Prostate gland (tissue), 2 donors: ENCODE data around the gene IMMP2L. TPM values are rescaled to one million over a fixed set of nuclear protein-coding genes. Genes with fewer than 3 reads are reported as not detected.

Source experiments
- DNase-seq: peaks from one replicate; pipeline ENCODE4 v3.0.0-alpha.2; 2019; ENCODE audit warnings: low spot score
- H3K27ac ChIP-seq, 2 donors: fragments of 200-600 bp; sonication (generic); 2 replicates each; pipeline ENCODE4 v1.5.1; 2017 to 2019
- H3K27me3 ChIP-seq: fragments of 200-600 bp; sonication (generic); replicated peaks from 2 replicates; pipeline ENCODE4 v1.5.1; 2019; ENCODE audit not compliant: insufficient read depth
- H3K36me3 ChIP-seq, 2 donors: fragments of 200-600 bp; sonication (generic); 1 replicate in 1 of 2; 2 replicates in 1 of 2; pipeline versions ENCODE4 v1.5.1 to v1.8.1; 2017 to 2019
- H3K4me1 ChIP-seq: fragments of 200-600 bp; sonication (generic); replicated peaks from 2 replicates; pipeline ENCODE4 v1.5.1; 2019
- H3K4me3 ChIP-seq, 2 donors: fragments of 200-600 bp; sonication (generic); 2 replicates each; pipeline ENCODE4 v1.5.1; 2017 to 2019
- H3K9me3 ChIP-seq: fragments of 200-600 bp; sonication (generic); 2 replicates; pipeline ENCODE4 v1.5.1; 2017
- POLR2A ChIP-seq: fragments of 450-650 bp; IDR thresholded peaks from one replicate; pipeline ENCODE4 v1.6.1; 2016; ENCODE audit warnings: antibody characterized with exemption, mild to moderate bottlenecking
- POLR2AphosphoS5 ChIP-seq: sonication (generic); formaldehyde crosslinking; IDR thresholded peaks from one replicate; pipeline ENCODE4 v1.6.1; 2017; ENCODE audit warnings: antibody characterized with exemption
- WGBS: methylation state at CpG from one replicate; pipeline ENCODE4 v1.1.5; 2018; 5-methylcytosine and 5-hydroxymethylcytosine counted together
- intact Hi-C: fragments of 100-400 bp; cut with DNase I; formaldehyde crosslinking; loops from one replicate; pipeline ENCODE4 v1.14.2; 2022
- total RNA-seq, 2 donors: library from RNA; depleted of rRNA; stranded (reverse); fragments of >200 nt; gene quantifications; one replicate each; pipeline ENCODE4 v1.1.0, GENCODE V29; 2016
- TF ChIP-seq, protein P1 (sequence below), 4 experiments: fragments of 200-600 bp in 2 of 4; fragments of 450-650 bp in 2 of 4; sonication (generic) in 2 of 4; IDR thresholded peaks; 1 replicate in 3 of 4; 2 replicates in 1 of 4; pipeline ENCODE4 v1.5.1; 2016 to 2019; ENCODE audit warnings: antibody characterized with exemption in 4 of 4, mild to moderate bottlenecking in 2 of 4, moderate library complexity in 2 of 4

Gene IMMP2L
- total RNA-seq, 2 donors from 2014 or later: 16.9 to 20.4 TPM

DNA sequence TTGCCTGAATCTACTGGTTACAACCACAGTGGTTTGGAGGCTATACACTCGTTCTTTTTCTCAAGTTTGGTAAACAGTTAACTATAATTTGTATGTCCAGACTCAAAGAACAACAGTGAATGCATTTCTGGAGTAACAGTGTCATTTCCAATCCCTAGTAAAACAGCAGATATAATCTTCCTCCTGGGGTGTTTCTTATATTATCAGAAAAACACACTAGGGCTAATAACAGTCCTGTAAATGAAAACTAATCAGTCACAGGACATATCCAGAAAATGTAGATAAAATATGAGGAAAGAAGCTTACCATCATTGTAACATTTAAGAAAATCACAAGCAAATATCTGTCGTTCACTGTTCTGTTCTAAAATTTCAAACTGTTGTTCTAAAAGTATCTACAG lies 388.8 kb downstream of the IMMP2L start:
- intact Hi-C loops: no loop called here
- Histone ChIP-seq H3K4me3 (no peak overlapping the region), H3K36me3 (no peaks in the 10 kb centered on the region), H3K4me1 (peaks cover 4% of the 10 kb centered on the region), H3K27me3 (no peaks in the 10 kb centered on the region), H3K27ac (no peak overlapping the region), H3K9me3 (no peaks in the 10 kb centered on the region)
- no peak for DNase-seq
- WGBS: 44% methylated on average over 2 of the region's 2 CpGs
- TF ChIP-seq POLR2A (no peak), POLR2AphosphoS5 (no peak)
- TF ChIP-seq, protein P1, sequence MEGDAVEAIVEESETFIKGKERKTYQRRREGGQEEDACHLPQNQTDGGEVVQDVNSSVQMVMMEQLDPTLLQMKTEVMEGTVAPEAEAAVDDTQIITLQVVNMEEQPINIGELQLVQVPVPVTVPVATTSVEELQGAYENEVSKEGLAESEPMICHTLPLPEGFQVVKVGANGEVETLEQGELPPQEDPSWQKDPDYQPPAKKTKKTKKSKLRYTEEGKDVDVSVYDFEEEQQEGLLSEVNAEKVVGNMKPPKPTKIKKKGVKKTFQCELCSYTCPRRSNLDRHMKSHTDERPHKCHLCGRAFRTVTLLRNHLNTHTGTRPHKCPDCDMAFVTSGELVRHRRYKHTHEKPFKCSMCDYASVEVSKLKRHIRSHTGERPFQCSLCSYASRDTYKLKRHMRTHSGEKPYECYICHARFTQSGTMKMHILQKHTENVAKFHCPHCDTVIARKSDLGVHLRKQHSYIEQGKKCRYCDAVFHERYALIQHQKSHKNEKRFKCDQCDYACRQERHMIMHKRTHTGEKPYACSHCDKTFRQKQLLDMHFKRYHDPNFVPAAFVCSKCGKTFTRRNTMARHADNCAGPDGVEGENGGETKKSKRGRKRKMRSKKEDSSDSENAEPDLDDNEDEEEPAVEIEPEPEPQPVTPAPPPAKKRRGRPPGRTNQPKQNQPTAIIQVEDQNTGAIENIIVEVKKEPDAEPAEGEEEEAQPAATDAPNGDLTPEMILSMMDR (IDR thresholded peaks at IDR 0.05): no peak

DNA sequence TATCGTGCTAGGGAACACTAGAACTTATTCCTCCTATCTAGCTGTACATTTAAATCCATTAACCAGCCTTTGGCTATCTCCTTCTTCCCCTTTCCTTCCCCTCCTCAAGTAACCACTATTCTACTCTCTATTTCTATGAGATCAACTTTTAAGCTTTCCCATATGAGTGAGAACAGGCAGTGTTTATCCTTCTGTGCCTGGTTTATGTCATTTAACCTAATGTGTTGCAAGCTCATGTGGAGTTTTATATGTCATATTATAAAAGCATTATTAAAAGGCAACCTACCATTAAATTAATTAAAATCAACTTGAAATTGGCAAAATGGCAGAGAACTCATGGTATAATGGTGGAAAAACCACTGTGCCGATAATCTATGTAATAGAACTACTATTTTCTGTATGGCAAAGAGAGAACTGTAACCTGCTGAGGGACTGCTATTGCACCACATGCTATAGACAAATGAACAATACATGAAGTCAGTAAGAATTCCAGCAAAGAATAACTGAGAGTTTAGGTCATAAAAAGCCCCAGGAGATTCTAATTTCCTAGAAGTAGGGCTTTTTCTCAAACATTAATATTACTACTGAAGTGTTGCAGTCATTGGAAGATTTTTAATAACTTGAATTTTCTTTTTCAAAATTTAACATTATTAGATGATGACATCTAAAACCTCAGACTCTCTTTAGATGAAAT lies 389.6 kb downstream of the IMMP2L start:
- DNase-seq: no peak
- intact Hi-C loops: no loop called here
- H3K27ac ChIP-seq: no peak overlapping the region
- WGBS: 98% methylated on average over 2 of the region's 2 CpGs
- H3K4me1 ChIP-seq: peaks cover 4% of the 10 kb centered on the region
- H3K36me3 ChIP-seq: no peaks in the 10 kb centered on the region
- TF ChIP-seq POLR2AphosphoS5 (no peak), POLR2A (no peak)
- TF ChIP-seq, protein P1 (IDR thresholded peaks at IDR 0.05): no peak
- H3K4me3 ChIP-seq: no peak overlapping the region
- H3K27me3 ChIP-seq: no peaks in the 10 kb centered on the region
- H3K9me3 ChIP-seq: no peaks in the 10 kb centered on the region

DNA sequence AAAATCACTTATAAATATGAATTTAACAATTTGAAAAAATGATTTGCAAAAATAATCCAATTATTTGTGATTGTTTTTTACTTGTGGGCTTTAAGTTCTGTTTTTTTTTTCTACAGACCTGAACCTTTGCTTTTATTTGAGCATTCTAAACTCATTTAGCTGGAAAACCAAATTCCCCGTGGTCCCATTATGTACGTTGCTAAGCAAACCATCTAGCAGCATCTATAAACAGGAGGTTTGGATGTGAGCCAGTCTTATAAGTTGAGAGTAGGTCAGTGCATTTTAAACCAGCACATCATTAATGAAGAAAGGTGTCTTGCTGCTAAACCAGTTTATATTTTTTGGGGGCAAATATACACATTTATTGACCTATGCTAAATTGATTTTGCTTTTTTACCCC lies 394.1 kb downstream of the IMMP2L start:
- DNase-seq: no peak
- WGBS: 53% methylated on average over 2 of the region's 2 CpGs
- no peaks in the 10 kb centered on the region for H3K4me1 ChIP-seq

DNA sequence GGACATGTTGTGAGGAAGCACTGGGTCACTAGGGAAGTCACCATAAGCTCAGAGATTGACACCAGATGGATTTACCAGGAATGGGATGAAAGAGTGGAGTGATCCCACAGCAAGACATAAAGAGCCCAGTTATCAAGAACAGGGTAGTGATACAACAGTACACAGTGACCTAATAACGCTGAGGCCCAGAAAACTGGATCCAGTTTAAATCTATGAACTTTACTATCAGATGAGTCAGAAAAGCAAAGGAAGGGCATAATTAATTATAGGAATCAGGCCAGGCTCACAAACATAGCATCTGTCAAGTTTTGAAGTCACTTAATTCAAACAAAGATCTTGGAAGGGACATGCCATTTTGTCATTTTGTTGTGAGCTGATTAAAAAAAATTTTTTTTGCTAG lies 397.9 kb downstream of the IMMP2L start:
- no peaks in the 10 kb centered on the region for H3K36me3 ChIP-seq
- H3K4me3 ChIP-seq: no peak overlapping the region
- no peak overlapping the region for H3K27ac ChIP-seq
- intact Hi-C loops: no loop called here
- 79% methylated on average over 1 of the region's 1 CpG for WGBS
- no peaks in the 10 kb centered on the region for H3K9me3 ChIP-seq
- H3K4me1 ChIP-seq: no peaks in the 10 kb centered on the region
- no peaks in the 10 kb centered on the region for H3K27me3 ChIP-seq
- TF ChIP-seq, protein P1 (IDR thresholded peaks at IDR 0.05): no peak
- TF ChIP-seq POLR2AphosphoS5 (no peak), POLR2A (no peak)
- DNase-seq: no peak

More for the DNA sequence above, 394.1 kb downstream of the IMMP2L start:
- H3K27me3 ChIP-seq: no peaks in the 10 kb centered on the region
- no peak overlapping the region for H3K27ac ChIP-seq
- intact Hi-C loops: no loop called here
- no peaks in the 10 kb centered on the region for H3K9me3 ChIP-seq
- H3K36me3 ChIP-seq: no peaks in the 10 kb centered on the region
- H3K4me3 ChIP-seq: no peak overlapping the region
- no peak for TF ChIP-seq POLR2A
- TF ChIP-seq, protein P1 (IDR thresholded peaks at IDR 0.05): no peak
- no peak for TF ChIP-seq POLR2AphosphoS5

DNA sequence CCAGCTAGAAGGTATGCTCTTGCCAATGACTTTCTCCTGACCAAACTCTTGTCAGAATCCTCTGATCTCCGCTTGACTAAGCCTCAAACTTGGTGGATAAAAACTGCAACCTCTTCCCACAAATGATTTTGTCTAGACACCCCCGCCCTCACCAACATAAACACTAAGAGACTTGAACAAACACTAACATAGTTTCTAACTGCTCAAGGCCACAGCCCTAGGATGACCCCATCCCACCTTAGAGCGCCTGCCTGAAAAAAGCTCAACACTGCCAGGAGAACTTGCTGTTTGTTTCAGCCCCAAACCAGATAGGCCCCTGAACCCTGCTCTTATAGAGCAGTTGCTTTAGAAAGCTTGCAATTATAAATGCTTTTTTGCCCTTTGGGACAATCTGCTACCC lies 399.6 kb downstream of the IMMP2L start:
- no peak overlapping the region for H3K27ac ChIP-seq
- no peak overlapping the region for H3K4me3 ChIP-seq
- intact Hi-C loops: no loop called here
- no peaks in the 10 kb centered on the region for H3K9me3 ChIP-seq
- H3K4me1 ChIP-seq: no peaks in the 10 kb centered on the region
- no peaks in the 10 kb centered on the region for H3K27me3 ChIP-seq
- no peaks in the 10 kb centered on the region for H3K36me3 ChIP-seq
- TF ChIP-seq POLR2AphosphoS5 (no peak), POLR2A (no peak)
- TF ChIP-seq, protein P1 (IDR thresholded peaks at IDR 0.05): no peak
- 94% methylated on average over 3 of the region's 3 CpGs for WGBS
- no peak for DNase-seq
